WERI-Rb-1 (cell line): ENCODE results near the gene URB2.

Experiments
- DNase-seq: peaks from one replicate; pipeline ENCODE4 v3.0.0-alpha.2; 2020
- H3K27ac ChIP-seq: fragments of 250-450 bp; sonication (Bioruptor Pico); 2 replicates; pipeline ENCODE4 v1.5.1; 2020; ENCODE audit warnings: mild to moderate bottlenecking, moderate library complexity
- H3K27me3 ChIP-seq: fragments of 250-450 bp; sonication (Bioruptor Pico); 2 replicates; pipeline ENCODE4 v1.5.1; 2021; ENCODE audit warnings: mild to moderate bottlenecking, low read depth, moderate library complexity; ENCODE audit not compliant: insufficient read depth, severe bottlenecking
- H3K36me3 ChIP-seq: fragments of 250-450 bp; sonication (Bioruptor Pico); 2 replicates; pipeline ENCODE4 v1.5.1; 2020; ENCODE audit warnings: mild to moderate bottlenecking, moderate library complexity
- H3K4me3 ChIP-seq: 2 replicates; pipeline ENCODE4 v1.5.1; 2011; ENCODE audit warnings: low read depth, mild to moderate bottlenecking, control low read depth, low read length
- H3K9me3 ChIP-seq: fragments of 250-450 bp; sonication (Bioruptor Pico); 2 replicates; pipeline ENCODE4 v1.5.1; 2021; ENCODE audit warnings: mild to moderate bottlenecking, moderate library complexity; ENCODE audit not compliant: severe bottlenecking
- CTCF ChIP-seq: IDR thresholded peaks from 2 replicates; pipeline ENCODE4 v1.5.1; 2011; ENCODE audit warnings: low read depth, mild to moderate bottlenecking, control low read depth, inconsistent platforms, low read length

URB2 gene

GRCh38 chr1:229607370-229607769 lies 18.7 kb upstream of the URB2 start:
- no peak overlapping the region for H3K4me3 ChIP-seq
- no peak overlapping the region for H3K27ac ChIP-seq
- H3K9me3 ChIP-seq: no peaks in the 10 kb centered on the region
- DNase-seq: no peak
- TF ChIP-seq CTCF: no peak
- H3K27me3 ChIP-seq: no peaks in the 10 kb centered on the region
- peaks cover 6% of the 10 kb centered on the region; the same call in 1 of the 2 replicates for H3K36me3 ChIP-seq

GRCh38 chr1:229608590-229608989 lies 17.5 kb upstream of the URB2 start:
- peaks cover 6% of the 10 kb centered on the region; the same call in 1 of the 2 replicates for H3K36me3 ChIP-seq
- H3K4me3 ChIP-seq: no peak overlapping the region
- no peak overlapping the region for H3K27ac ChIP-seq

GRCh38 chr1:229613938-229614337 lies 12.1 kb upstream of the URB2 start:
- TF ChIP-seq CTCF: no peak
- peaks cover 6% of the 10 kb centered on the region; the same call in 1 of the 2 replicates for H3K36me3 ChIP-seq
- DNase-seq: no peak
- no peaks in the 10 kb centered on the region for H3K27me3 ChIP-seq
- no peaks in the 10 kb centered on the region for H3K9me3 ChIP-seq
- H3K27ac ChIP-seq: no peak overlapping the region
- H3K4me3 ChIP-seq: no peak overlapping the region

More at GRCh38 chr1:229608590-229608989, 17.5 kb upstream of the URB2 start:
- no peak for DNase-seq
- H3K27me3 ChIP-seq: no peaks in the 10 kb centered on the region
- no peaks in the 10 kb centered on the region for H3K9me3 ChIP-seq
- no peak for TF ChIP-seq CTCF

GRCh38 chr1:229614701-229615100 lies 11.3 kb upstream of the URB2 start:
- Histone ChIP-seq H3K27me3 (no peaks in the 10 kb centered on the region), H3K9me3 (no peaks in the 10 kb centered on the region), H3K36me3 (peaks cover under 1% of the 10 kb centered on the region; the same call in 1 of the 2 replicates), H3K27ac (no peak overlapping the region), H3K4me3 (no peak overlapping the region)
- no peak for TF ChIP-seq CTCF
- DNase-seq: no peak

- Histone ChIP-seq H3K4me3 (no peak overlapping the region), H3K36me3 (no peaks in the 10 kb centered on the region), H3K27ac (no peak overlapping the region), H3K27me3 (no peaks in the 10 kb centered on the region), H3K9me3 (no peaks in the 10 kb centered on the region)
- no peak for DNase-seq
- no peak for TF ChIP-seq CTCF
Observed at GRCh38 chr1:229617351-229618100, 8.5 kb upstream of the URB2 start.

GRCh38 chr1:229619002-229619401 lies 7.0 kb upstream of the URB2 start:
- Histone ChIP-seq H3K27me3 (no peaks in the 10 kb centered on the region), H3K9me3 (no peaks in the 10 kb centered on the region), H3K27ac (no peak overlapping the region), H3K4me3 (no peak overlapping the region), H3K36me3 (no peaks in the 10 kb centered on the region)
- no peak for TF ChIP-seq CTCF
- no peak for DNase-seq
